Right lung (tissue), 5 donors: ENCODE results near the gene PLA2R1. TPM values are rescaled to one million over a fixed set of nuclear protein-coding genes. Genes with fewer than 3 reads are reported as not detected.

Experiments
- DNase-seq, 2 donors: peaks; one replicate each; pipeline ENCODE4 v3.0.0-alpha.2; 2013
- polyA plus RNA-seq, 5 donors: library from polyadenylated mRNA; unstranded; fragments of 120-200 nt; gene quantifications; one replicate each; pipeline versions ENCODE4 v1.2.1 to v1.2.3, GENCODE V29; 2013; ENCODE audit warnings: inconsistent platforms in 1 of 5, low replicate concordance in 1 of 5; ENCODE audit not compliant: insufficient read length in 5 of 5, insufficient read depth in 1 of 5

The PLA2R1 gene
- polyA plus RNA-seq, 5 donors = 3.5 to 7.7 (median 6.8) TPM

DNA sequence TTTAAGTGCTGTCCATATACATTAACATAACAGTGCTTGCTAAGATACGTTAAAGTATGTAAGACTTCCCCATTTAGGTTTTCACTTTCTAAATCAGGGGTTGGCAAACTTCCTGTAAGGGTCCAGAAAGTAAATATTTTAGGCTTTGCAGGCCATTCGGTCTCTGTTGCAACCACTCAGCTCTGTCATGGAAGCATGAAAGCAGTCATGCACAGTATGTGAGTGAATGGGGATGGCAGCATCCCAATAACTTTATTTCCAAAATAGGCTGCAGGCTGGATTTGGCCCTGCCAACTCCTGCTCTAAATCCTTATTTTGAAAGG is 128.7 kb downstream of the PLA2R1 start:
- peak; percentile 62 to 72 for DNase-seq

DNA sequence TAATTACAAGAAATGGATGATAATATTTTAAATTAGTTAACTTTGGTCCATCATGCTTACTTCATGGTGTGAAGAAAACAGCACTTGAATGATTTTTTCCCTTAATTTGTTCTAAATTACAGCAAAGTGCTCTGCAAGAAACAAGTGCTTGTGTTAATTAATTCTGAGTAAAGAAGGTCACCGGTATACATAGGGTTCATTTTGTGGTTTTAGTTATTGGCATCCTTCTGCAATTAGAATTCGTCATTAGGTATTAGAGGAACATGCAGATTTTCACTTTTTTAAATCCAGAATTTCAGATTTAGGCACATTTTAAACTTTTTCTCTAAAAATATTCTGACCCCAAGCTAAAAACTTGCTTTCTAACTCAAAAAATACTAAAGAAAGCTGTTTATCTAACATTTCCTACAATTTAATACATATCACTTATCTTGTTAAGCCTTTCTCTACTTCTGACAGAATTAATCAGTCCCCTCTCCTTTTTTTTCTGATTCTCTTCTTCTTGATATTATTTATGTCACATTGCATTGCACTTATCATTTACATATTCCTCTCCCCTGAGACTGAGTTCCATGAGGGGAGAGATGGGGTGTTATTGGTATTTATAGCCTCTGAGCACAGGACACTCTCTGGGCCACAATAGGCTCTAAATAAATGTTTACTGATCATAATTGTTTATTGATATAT is 129.2 kb downstream of the PLA2R1 start:
- DNase-seq = no peak

- no peak for DNase-seq
Measured at GRCh38 chr2:159926695-159927094, 135.7 kb downstream of the PLA2R1 start.

DNA sequence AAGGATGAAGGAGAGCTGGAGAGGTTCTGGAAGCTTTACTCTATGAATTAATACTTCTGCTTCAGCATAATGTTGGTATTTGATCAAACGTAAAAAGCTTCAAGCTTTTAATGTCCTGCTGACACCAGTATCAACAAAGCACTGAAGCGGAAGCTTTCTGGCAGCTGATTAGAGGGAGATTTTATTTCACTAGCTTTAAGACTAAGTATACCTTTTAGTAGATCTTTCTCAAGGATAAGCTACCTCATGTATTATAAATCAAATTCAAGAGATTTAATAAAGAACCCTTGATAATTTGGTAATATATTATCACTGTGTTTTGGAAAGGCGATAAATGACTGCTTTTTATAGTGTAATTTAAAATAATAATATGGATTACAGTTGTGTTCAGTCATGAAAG is 136.4 kb downstream of the PLA2R1 start:
- DNase-seq = no peak

DNA sequence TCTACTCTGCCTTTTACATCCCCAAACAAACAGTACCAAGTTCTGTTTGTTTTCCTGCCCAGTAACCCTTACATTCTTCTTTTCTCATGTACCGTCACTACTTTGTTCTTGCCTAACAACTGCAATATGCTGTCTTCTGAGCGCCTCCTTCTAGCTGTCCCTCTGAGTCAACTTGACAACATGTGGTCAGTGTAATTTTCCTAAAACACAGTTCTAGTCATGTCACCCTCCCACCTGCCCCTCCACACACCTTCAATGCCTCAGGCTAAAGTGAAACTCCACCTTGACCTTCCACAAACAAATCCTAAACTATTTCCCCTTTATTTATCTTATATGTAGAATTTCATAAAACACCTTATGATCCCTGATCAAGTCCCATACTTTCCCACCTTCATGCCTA is 139.9 kb downstream of the PLA2R1 start:
- no peak for DNase-seq

DNA sequence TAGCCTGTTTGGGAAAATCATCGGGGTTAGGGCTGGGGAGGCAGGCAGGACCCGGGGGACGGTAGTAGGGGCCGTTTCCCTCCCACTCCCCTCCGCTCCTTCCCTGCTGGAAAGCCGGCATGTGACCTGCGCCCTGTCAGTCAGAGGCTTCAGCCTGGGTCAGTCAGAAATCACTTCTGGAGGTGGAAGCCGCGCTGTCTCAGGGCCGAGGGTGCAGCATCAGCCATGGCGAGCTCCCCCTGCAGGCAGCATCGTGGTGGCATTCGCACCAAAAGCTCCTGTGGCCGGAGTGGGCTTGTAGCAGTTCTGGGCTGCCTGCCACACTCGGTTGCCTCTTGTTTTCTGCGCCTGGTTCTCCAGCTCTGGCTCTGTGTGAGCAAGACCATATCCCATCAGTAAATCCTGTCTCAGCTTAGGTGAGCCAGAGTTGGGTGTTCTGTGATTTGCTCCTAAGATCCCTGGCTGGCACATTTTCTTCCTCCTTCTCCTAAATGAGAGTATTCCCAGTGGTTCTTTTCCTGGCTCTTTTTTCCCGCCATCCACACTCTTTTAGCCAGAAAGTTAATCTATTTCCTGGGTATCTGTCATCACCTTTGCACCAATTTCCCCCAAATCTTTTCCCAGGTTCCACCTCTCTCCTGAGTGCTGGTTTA is 140.5 kb downstream of the PLA2R1 start:
- DNase-seq = no peak

DNA sequence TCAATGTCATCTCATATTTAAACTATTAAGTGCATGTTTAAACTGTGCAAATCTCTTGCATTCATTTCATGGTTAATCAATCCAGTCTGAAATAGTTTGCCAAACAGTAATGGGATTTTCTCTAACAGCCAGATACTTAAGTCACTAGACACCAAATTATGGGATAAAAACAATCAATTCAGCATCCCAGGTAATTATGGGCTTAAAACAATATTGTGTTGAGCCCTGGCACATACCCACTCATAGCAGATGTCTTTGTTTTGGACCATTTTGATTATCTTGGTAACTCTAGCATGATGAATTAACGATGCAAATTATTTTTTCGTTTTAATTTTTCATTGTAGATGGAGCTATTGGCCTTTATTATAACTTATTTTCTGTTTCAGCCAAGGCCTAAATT is 145.9 kb downstream of the PLA2R1 start:
- no peak for DNase-seq

GRCh38 chr2:159913900-159914299 is 148.5 kb downstream of the PLA2R1 start:
- no peak for DNase-seq

DNA sequence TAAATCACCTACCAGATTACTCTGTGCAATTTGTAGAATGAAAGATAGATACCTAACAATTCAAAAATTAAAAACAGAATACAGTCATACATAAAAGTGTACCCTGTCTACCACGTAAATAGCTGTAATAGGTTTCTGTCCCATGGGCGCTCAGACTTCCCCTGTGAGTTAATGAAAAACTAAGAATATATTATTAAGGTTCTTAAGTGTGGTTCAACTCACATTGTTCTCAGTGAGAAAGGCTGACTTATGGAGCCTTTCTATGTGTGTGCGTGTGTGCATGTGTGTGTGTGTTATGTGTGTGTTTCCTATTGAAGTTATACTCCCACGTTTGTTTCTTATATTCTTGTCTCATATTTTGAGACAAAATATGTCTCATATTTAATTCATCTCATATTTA is 149.8 kb downstream of the PLA2R1 start:
- no peak for DNase-seq

DNA sequence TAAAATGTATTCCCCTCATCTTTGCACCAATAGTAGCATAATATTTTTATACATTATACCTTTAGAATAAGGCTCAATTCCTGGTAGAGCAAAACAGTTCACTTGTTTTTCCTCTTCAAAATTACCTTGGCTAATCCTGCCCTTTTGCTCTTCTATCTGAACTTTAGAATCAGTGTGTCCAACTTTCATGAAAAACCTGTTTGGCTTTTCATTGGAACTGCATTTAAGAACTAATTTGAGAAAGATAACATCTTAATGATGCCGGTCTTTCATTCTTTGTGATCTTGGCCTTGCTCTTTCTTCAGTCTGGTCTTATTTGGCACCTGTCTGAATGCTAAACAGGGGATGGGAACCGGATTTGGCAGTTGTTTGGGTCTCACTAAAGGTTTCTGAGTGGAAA is 151.5 kb downstream of the PLA2R1 start:
- no peak for DNase-seq

- DNase-seq = no peak
Measured at GRCh38 chr2:159908623-159909022, 153.8 kb downstream of the PLA2R1 start.

DNA sequence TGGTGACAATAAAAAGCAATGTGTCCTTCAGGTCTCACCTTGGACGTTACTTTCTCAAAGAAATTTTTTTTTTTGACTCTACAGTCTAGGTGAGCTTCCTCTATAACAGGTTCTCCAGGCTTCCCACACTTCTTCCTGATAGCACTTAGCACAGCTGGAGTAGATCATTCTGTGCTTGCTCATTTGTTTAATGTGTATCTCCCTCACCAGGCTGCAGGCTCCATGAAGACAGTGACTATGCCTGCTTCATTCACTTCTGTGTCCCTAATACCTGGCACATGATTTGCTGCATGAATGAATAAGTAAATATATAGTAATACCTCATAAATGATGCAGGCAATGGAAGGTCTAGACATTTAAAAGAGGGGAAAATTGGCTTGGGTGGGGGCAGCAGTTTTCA is 154.5 kb downstream of the PLA2R1 start:
- DNase-seq = no peak

GRCh38 chr2:159905926-159906714 is 156.3 kb downstream of the PLA2R1 start:
- DNase-seq = no peak

- no peak for DNase-seq
Measured at GRCh38 chr2:159904959-159905305, 157.5 kb downstream of the PLA2R1 start.

DNA sequence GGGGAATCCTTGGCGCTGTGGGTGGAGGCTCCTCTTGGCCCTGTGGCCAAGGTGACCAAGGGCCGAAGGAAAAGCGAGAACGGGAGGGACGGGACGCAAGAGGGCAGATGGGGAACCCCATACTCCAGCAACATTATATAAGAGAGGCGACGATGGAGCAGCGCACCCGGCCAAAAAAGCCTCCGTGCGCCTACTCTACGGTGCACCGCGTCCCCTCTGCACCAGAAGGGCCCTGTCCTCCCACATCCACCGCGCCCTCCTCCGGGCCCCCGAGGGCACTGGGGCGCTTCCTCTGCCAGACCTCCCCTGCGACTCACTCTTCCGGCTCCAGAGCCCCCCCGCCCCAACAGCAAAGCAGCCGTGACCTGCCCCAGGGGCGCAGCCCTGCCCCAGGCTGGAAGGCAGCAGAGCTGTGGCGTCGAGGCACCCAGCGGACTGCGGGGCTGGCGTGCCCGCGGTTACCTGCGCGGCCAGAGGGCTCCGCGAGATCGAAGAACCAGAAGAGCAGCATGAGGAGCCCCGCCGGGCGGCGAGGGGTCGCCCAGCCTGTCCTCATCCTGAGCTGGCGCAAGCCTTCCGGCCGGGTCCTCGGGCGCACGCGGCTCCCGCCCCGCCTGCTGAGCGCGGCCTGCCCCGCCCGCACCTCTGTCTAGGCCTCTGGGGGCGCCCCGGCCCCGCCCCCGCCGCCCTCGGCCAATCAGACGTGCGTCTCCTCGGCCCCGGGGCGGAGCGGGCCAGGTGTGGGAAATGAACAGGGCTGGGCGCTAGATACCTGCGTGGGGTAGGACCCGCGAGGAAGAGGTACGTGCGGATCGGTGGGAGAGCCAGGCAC is 158.1 kb downstream of the PLA2R1 start, which contains the start of gene LY75:
Gene LY75, minus strand, starts transcription at position 630 of the 832 bp plus-strand sequence.
- DNase-seq = no peak

DNA sequence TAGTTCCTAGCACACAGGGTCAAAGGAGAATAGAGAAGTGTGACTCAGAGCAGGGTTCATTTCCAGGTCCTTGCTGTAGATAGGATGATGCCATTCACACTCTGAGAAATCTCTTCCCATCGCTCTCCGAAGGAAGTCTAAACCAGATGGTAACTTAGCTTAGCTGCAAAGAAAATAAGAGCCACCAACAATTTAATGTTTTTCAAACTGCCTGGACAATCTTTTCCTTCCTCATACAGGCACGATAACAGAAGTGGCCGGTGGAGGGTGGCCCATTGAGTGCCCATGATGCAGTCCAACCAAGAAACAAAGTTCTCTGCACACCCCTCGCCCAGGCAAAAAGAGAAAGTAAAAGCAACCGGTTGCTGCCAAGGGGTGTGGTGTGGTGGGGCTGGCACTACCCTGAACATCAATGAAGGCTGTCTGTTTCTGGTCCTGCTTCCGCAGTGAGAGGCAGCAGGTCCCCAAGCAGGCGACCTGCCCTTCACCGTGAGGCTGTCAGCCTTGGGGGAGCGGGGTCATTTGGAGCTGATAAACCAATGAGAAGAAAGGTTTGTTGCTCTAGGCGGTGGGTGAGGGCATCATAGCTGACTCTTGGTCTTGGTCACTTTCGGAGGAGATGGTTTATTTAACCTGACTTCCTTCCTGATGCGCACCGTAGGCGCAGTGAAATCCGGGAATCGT is 158.8 kb downstream of the PLA2R1 start:
- no peak for DNase-seq

DNA sequence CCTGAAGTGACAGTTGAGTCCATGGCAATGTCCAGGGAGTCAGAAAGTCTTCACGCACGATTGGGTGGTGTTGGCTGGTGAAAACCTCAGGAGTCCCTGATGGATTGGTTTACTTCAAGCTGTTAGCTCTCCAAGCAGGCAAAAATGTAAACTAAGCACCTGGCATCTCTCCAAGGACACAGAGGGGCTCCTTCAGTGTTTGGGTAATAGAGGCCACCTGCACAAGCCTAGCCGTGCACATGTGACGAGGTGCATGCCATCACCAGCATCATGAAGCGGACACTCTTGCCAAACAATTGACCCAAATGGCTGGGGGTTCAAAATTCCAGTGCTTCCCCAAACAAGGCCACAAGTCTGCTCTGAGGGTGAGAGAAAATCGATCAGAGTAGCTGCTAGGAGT is 159.7 kb downstream of the PLA2R1 start:
- no peak for DNase-seq

GRCh38 chr2:159900343-159900742 is 162.1 kb downstream of the PLA2R1 start:
- DNase-seq = no peak

DNA sequence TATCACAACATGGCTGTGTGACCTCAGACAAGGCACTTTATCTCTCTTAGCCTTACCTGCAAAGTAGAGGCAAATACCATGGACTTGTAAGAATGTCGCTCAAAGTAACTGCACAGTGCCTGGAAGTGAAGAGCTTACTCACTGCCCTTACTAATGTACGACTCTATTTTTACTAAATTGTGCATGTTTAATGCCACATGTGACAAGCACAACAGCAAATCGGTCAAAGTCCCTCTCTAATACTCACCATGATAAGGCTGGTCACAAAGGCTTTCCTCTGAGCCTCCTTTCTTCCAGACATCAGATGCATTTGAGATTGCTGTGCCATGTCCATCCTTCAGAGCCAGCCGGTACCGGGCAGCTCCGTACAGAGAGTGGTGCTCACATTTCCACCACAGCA is 164.0 kb downstream of the PLA2R1 start:
- DNase-seq = no peak

- DNase-seq = no peak
Measured at GRCh38 chr2:159897720-159898119, 164.7 kb downstream of the PLA2R1 start.

GRCh38 chr2:159897081-159897480 is 165.3 kb downstream of the PLA2R1 start:
- DNase-seq = no peak
